Measurements from ENCODE around the gene GPC6. TPM values are rescaled to one million over a fixed set of nuclear protein-coding genes. Genes with fewer than 3 reads are reported as not detected.

GPC6 gene
- total and polyA plus RNA-seq, 4 donors: 5.9 to 29.1 (median 18.2) TPM

GRCh38 chr13:94218537-94218936 is 991.9 kb downstream of the GPC6 start:
- DNase-seq (ENCODE audit: low spot score): no peak
- Histone ChIP-seq H3K27me3 (ENCODE audit: control insufficient read depth in 4 of 4, insufficient read depth in 4 of 4, low read length in 3 of 4) (no peaks in the 10 kb centered on the region), H3K9me3 (ENCODE audit: control insufficient read depth in 4 of 4, low read length in 3 of 4) (no peaks in the 10 kb centered on the region), H3K4me1 (ENCODE audit: control insufficient read depth in 4 of 4, insufficient read depth in 4 of 4, low read length in 3 of 4) (no peaks in the 10 kb centered on the region), H3K9ac (ENCODE audit: low read depth in 1 of 2, low read length in 2 of 2) (no peak overlapping the region), H3K36me3 (ENCODE audit: control insufficient read depth in 4 of 4, insufficient read depth in 3 of 4, low read depth in 1 of 4, low read length in 3 of 4) (no peaks in the 10 kb centered on the region), H3K4me3 (ENCODE audit: low read depth in 1 of 3, low read length in 3 of 3) (no peak overlapping the region), H3K27ac (ENCODE audit: low read depth in 1 of 2, low read length in 2 of 2) (no peak overlapping the region)
- TF ChIP-seq HNF4G (IDR thresholded peaks at IDR 0.05): no peak
- no peak for TF ChIP-seq JUND (IDR thresholded peaks at IDR 0.05)
- TF ChIP-seq SP1 (IDR thresholded peaks at IDR 0.05): no peak
- no peak for TF ChIP-seq GABPA (IDR thresholded peaks at IDR 0.05 in 1 of 2, conservative IDR thresholded peaks at IDR 0.05 in 1 of 2)
- no peak for TF ChIP-seq FOXA1 (IDR thresholded peaks at IDR 0.05)
- TF ChIP-seq ZBTB33 (IDR thresholded peaks at IDR 0.05): no peak
- 96% methylated on average over 2 of the region's 2 CpGs for WGBS

GRCh38 chr13:94218951-94219350 is 992.3 kb downstream of the GPC6 start:
- DNase-seq (ENCODE audit: low spot score): no peak
- Histone ChIP-seq H3K4me1 (ENCODE audit: control insufficient read depth in 4 of 4, insufficient read depth in 4 of 4, low read length in 3 of 4) (no peaks in the 10 kb centered on the region), H3K27ac (ENCODE audit: low read depth in 1 of 2, low read length in 2 of 2) (no peak overlapping the region), H3K9ac (ENCODE audit: low read depth in 1 of 2, low read length in 2 of 2) (no peak overlapping the region), H3K36me3 (ENCODE audit: control insufficient read depth in 4 of 4, insufficient read depth in 3 of 4, low read depth in 1 of 4, low read length in 3 of 4) (no peaks in the 10 kb centered on the region), H3K4me3 (ENCODE audit: low read depth in 1 of 3, low read length in 3 of 3) (no peak overlapping the region), H3K9me3 (ENCODE audit: control insufficient read depth in 4 of 4, low read length in 3 of 4) (no peaks in the 10 kb centered on the region), H3K27me3 (ENCODE audit: control insufficient read depth in 4 of 4, insufficient read depth in 4 of 4, low read length in 3 of 4) (no peaks in the 10 kb centered on the region)
- no peak for TF ChIP-seq SP1 (IDR thresholded peaks at IDR 0.05)
- TF ChIP-seq RXRA (IDR thresholded peaks at IDR 0.05): no peak
- TF ChIP-seq FOXA1 (IDR thresholded peaks at IDR 0.05): no peak
- TF ChIP-seq JUND (IDR thresholded peaks at IDR 0.05): no peak
- TF ChIP-seq ZBTB33 (IDR thresholded peaks at IDR 0.05): no peak
- no peak for TF ChIP-seq YY1 (IDR thresholded peaks at IDR 0.05)
- no peak for TF ChIP-seq REST (IDR thresholded peaks at IDR 0.05)
- whole genome bisulfite sequencing: 84% methylated on average over 3 of the region's 3 CpGs

GRCh38 chr13:94224670-94225069 is 998.1 kb downstream of the GPC6 start:
- H3K27me3 ChIP-seq (ENCODE audit: control insufficient read depth in 4 of 4, insufficient read depth in 4 of 4, low read length in 3 of 4): no peaks in the 10 kb centered on the region
- H3K9me3 ChIP-seq (ENCODE audit: control insufficient read depth in 4 of 4, low read length in 3 of 4): no peaks in the 10 kb centered on the region
- no peak overlapping the region for H3K4me3 ChIP-seq (ENCODE audit: low read depth in 1 of 3, low read length in 3 of 3)
- H3K9ac ChIP-seq (ENCODE audit: low read depth in 1 of 2, low read length in 2 of 2): no peak overlapping the region
- H3K36me3 ChIP-seq (ENCODE audit: control insufficient read depth in 4 of 4, insufficient read depth in 3 of 4, low read depth in 1 of 4, low read length in 3 of 4): no peaks in the 10 kb centered on the region
- no peak overlapping the region for H3K27ac ChIP-seq (ENCODE audit: low read depth in 1 of 2, low read length in 2 of 2)
- 91% methylated on average over 3 of the region's 3 CpGs for WGBS
- TF ChIP-seq RAD21 (IDR thresholded peaks at IDR 0.05) (peak in 1 of 2 donors; percentile 18), RXRA (IDR thresholded peaks at IDR 0.05) (no peak)
- no peak for DNase-seq (ENCODE audit: low spot score)
- peaks cover 0 to 2% (median 0%) of the 10 kb centered on the region in 4 donors for H3K4me1 ChIP-seq (ENCODE audit: control insufficient read depth in 4 of 4, insufficient read depth in 4 of 4, low read length in 3 of 4)

All from liver (tissue), 9 donors.